Measurements from ENCODE around the gene PPP1R1B.
"Not testable (repeated sequence)": the region's sequence is repeated elsewhere in the genome, so short reads cannot be mapped to it uniquely, and the experiment has no call there.

The PPP1R1B gene

GRCh38 chr17:39582658-39583057 lies 44.1 kb upstream of the PPP1R1B start:
- in situ Hi-C loops (cut with MboI; ENCODE audit: low pct_unique_long_range_greater_than_20kb, low sequenced_read_pairs, unreplicated experiment): no loop called here
- DNase-seq (ENCODE audit: low spot score): no peak
- no peak for TF ChIP-seq CTCF (IDR thresholded peaks at IDR 0.05; ENCODE audit: extremely low read depth, insufficient read depth, missing control alignments)

DNA sequence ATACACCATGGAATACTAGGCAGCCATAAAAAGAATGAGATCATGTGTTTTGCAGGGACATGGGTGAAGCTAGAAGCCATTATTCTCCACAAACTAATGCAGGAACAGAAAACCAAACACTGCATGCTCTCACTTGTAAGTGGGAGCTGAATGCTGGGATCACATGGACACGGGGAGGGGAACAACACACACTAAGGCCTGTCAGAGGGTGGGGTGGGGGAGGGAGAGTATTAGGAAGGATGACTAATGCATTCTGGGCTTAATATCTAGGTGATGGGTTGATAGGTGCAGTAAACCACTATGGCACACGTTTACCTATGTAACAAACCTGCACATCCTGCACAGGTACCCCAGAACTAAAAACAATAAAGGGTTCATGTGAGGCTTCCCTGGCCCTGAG lies 36.6 kb upstream of the PPP1R1B start:
- DNase-seq (ENCODE audit: low spot score); in situ Hi-C loops (cut with MboI; ENCODE audit: low pct_unique_long_range_greater_than_20kb, low sequenced_read_pairs, unreplicated experiment): not testable (repeated sequence)

DNA sequence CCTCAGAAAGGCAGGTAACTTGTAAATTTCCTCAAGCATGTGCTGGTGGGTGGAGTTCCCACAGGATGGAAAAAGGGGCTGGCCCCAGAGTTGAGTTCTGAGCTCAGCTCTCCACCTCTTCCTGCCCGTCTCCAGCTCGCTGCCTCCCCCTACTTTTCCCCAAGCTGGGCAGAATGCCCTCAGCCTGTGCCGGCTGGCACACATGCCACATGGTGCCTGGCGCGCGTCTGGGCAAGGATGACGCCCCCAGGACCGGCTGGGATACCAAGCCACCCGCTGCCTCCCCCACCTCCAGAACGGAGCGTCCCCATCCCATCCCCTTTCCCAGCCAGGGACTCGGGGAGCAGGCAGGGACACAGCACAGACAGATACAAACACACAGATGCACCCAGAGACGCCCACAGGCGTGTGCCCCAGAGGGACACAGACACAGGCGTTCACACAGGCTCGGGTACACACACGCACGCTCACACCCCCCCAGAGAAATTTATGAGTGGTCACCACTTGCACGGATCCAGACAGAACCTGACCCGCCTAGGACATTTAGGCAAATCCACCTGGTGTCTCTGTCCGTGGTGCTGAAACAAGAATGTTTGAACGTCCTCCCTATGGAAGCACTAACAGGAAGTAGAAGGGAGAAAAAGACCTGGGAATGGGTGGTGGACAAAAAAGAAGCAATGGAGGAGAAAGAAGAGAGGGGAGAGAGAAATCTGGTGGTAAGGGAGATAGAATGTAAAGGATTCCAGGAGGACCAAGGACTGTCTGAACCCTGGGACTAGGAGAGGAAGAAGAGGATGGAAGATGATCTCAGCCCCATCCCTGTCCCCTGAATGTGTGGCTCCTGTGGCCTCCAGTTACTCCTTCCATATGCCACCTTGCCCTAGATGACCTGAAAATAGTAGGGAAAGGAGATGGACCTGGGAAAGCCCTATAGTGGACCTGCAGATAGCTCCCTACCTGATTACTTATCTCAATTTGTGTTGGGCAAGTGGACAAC lies 34.5 kb upstream of the PPP1R1B start:
- in situ Hi-C loops (cut with MboI; ENCODE audit: low pct_unique_long_range_greater_than_20kb, low sequenced_read_pairs, unreplicated experiment): no loop called here
- DNase-seq (ENCODE audit: low spot score): no peak
- no peak for TF ChIP-seq CTCF (IDR thresholded peaks at IDR 0.05; ENCODE audit: extremely low read depth, insufficient read depth, missing control alignments)

DNA sequence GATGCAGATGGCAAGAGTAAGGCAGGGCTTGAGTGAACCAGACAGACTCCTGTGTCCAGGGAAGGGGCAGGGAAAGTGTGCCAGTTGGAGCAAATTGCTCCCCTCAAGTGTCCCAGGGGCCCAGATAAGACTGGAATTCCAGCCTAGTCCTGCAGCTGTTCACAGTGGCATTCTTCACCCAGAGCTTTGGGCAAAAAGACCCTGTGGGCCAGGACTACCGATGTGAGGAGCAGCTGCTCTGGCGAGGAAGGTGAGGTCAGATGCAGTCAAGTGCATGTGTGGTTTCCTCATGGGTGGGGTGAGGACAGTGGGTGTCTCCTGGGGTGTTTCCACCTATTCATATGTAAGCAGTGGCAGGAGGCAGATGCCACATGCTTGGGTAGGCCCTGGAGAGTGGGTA lies 33.4 kb upstream of the PPP1R1B start:
- in situ Hi-C loops (cut with MboI; ENCODE audit: low pct_unique_long_range_greater_than_20kb, low sequenced_read_pairs, unreplicated experiment): no loop called here
- no peak for DNase-seq (ENCODE audit: low spot score)
- no peak for TF ChIP-seq CTCF (IDR thresholded peaks at IDR 0.05; ENCODE audit: extremely low read depth, insufficient read depth, missing control alignments)

- in situ Hi-C loops (cut with MboI; ENCODE audit: low pct_unique_long_range_greater_than_20kb, low sequenced_read_pairs, unreplicated experiment): no loop called here
- no peak for DNase-seq (ENCODE audit: low spot score)
- no peak for TF ChIP-seq CTCF (IDR thresholded peaks at IDR 0.05; ENCODE audit: extremely low read depth, insufficient read depth, missing control alignments)
Observed at GRCh38 chr17:39595294-39595693, 31.5 kb upstream of the PPP1R1B start.

DNA sequence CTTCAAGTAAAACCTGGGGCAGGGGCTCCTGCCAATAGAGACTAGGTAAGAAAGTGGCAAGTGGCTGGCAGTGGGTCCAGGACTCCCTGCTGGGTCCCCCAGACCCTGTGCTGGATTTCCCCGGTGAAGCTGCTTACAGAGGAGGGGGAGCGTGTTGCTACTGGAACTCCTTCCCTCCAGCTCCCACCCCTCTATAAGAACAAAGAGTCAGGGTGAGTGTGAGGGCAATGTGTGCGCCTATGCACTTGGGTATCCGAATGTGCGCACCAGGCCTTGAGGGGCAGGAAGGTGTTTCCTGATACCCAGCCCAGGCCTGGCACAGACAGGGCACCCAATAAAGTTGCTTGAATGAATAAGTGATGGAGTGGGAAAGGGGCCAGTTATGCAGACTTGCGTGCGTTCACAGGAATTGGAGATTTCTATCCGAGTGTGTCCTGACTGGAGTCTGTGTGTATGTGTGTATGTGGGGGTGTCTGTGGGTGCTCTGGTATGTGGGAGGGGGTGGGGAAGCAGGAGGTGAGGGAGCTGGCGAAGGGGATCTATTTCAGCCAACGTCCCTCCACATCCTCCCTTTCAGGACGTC lies 30.7 kb upstream of the PPP1R1B start:
- no peak for TF ChIP-seq CTCF (IDR thresholded peaks at IDR 0.05; ENCODE audit: extremely low read depth, insufficient read depth, missing control alignments)
- DNase-seq (ENCODE audit: low spot score): no peak
- in situ Hi-C loops (cut with MboI; ENCODE audit: low pct_unique_long_range_greater_than_20kb, low sequenced_read_pairs, unreplicated experiment): no loop called here

Data from GM13977 (cell line).